Chondrocyte (in vitro differentiated cells): ENCODE measurements around the gene TSGA10IP. TPM values are rescaled to one million over a fixed set of nuclear protein-coding genes. Genes with fewer than 3 reads are reported as not detected.

ENCODE experiments used
- DNase-seq: peaks from one replicate; pipeline ENCODE4 v3.0.0; 2021; ENCODE audit warnings: mixed read lengths, low spot score
- H3K27ac Mint-ChIP-seq: one replicate; pipeline ENCODE4 v1.8.0; 2021; ENCODE audit warnings: mild to moderate bottlenecking, moderate library complexity, mixed read lengths; ENCODE audit not compliant: unreplicated experiment
- H3K27me3 Mint-ChIP-seq: 2 replicates; pipeline ENCODE4 v1.8.0; 2021; ENCODE audit warnings: low read depth, mixed read lengths
- H3K36me3 Mint-ChIP-seq: 2 replicates; pipeline ENCODE4 v1.8.0; 2021; ENCODE audit warnings: low read depth, mixed read lengths
- H3K4me1 Mint-ChIP-seq: 2 replicates; pipeline ENCODE4 v1.8.0; 2021; ENCODE audit warnings: low read depth, mild to moderate bottlenecking, mixed read lengths
- H3K4me3 Mint-ChIP-seq: one replicate; pipeline ENCODE4 v1.8.0; 2021; ENCODE audit warnings: mild to moderate bottlenecking, moderate library complexity, mixed read lengths; ENCODE audit not compliant: unreplicated experiment
- H3K9me3 Mint-ChIP-seq: 2 replicates; pipeline ENCODE4 v1.8.0; 2021; ENCODE audit warnings: low read depth, mixed read lengths
- CTCF ChIP-seq: fragments of 200-600 bp; sonication (generic); IDR thresholded peaks from 2 replicates; pipeline ENCODE4 v1.5.0; 2021; ENCODE audit warnings: antibody characterized with exemption, mild to moderate bottlenecking, moderate library complexity
- total RNA-seq: library from RNA; stranded (reverse); gene quantifications from 3 replicates; pipeline ENCODE4 v1.2.1, GENCODE V29; 2021

Gene TSGA10IP
- total RNA-seq, 1 donor from 2014 or later, result not detected

GRCh38 chr11:65973439-65974110, 28.3 kb downstream of the TSGA10IP start:
- no peak overlapping the region for H3K27ac Mint-ChIP-seq
- H3K9me3 Mint-ChIP-seq, result no peaks in the 10 kb centered on the region
- H3K36me3 Mint-ChIP-seq, result peaks cover 23% of the 10 kb centered on the region
- no peak for TF ChIP-seq CTCF
- no peaks in the 10 kb centered on the region for H3K4me1 Mint-ChIP-seq
- H3K27me3 Mint-ChIP-seq, result no peaks in the 10 kb centered on the region
- no peak for DNase-seq
- H3K4me3 Mint-ChIP-seq, result no peak overlapping the region

GRCh38 chr11:65975771-65976170, 30.5 kb downstream of the TSGA10IP start:
- no peak overlapping the region for H3K27ac Mint-ChIP-seq
- TF ChIP-seq CTCF, result no peak
- H3K36me3 Mint-ChIP-seq, result peaks cover 19% of the 10 kb centered on the region
- no peaks in the 10 kb centered on the region for H3K9me3 Mint-ChIP-seq
- no peaks in the 10 kb centered on the region for H3K4me1 Mint-ChIP-seq
- H3K27me3 Mint-ChIP-seq, result no peaks in the 10 kb centered on the region
- peak; percentile 57 for DNase-seq
- no peak overlapping the region for H3K4me3 Mint-ChIP-seq

- peaks cover 19% of the 10 kb centered on the region for H3K36me3 Mint-ChIP-seq
- DNase-seq, result no peak
- no peak overlapping the region for H3K27ac Mint-ChIP-seq
- H3K4me1 Mint-ChIP-seq, result no peaks in the 10 kb centered on the region
- no peak for TF ChIP-seq CTCF
- H3K9me3 Mint-ChIP-seq, result no peaks in the 10 kb centered on the region
- H3K27me3 Mint-ChIP-seq, result no peaks in the 10 kb centered on the region
- H3K4me3 Mint-ChIP-seq, result no peak overlapping the region
Measured at GRCh38 chr11:65976216-65977176, 31.2 kb downstream of the TSGA10IP start.

GRCh38 chr11:65977621-65978390, 32.5 kb downstream of the TSGA10IP start:
- no peak for DNase-seq

More at GRCh38 chr11:65977621-65978390, 32.5 kb downstream of the TSGA10IP start:
- H3K27me3 Mint-ChIP-seq, result no peaks in the 10 kb centered on the region
- peaks cover 16% of the 10 kb centered on the region for H3K36me3 Mint-ChIP-seq
- no peaks in the 10 kb centered on the region for H3K9me3 Mint-ChIP-seq
- no peak for TF ChIP-seq CTCF
- no peak overlapping the region for H3K27ac Mint-ChIP-seq
- H3K4me1 Mint-ChIP-seq, result no peaks in the 10 kb centered on the region
- H3K4me3 Mint-ChIP-seq, result no peak overlapping the region
